Activated T-cell treated with anti-CD3 and anti-CD28 coated beads, Interleukin-2, amount 50 U/mL, for 72 hours (primary cell): Measurements from ENCODE around the gene DRD2. TPM values are rescaled to one million over a fixed set of nuclear protein-coding genes. Genes with fewer than 3 reads are reported as not detected.

Experiments
- ATAC-seq, 2 donors: fragments of 150-1000 bp; cut with Tn5 transposase; replicated peaks in 1 of 2; 2 replicates each; pipeline ENCODE4 v1.10.0; 2021; ENCODE audit warnings: moderate library complexity in 2 of 2, mild to moderate bottlenecking in 1 of 2
- DNase-seq, 2 donors: peaks; one replicate each; pipeline ENCODE4 v3.0.0; 2021 to 2022; ENCODE audit warnings: mixed read lengths in 1 of 2
- H3K27ac Mint-ChIP-seq: one replicate; pipeline ENCODE4 v1.8.0; 2022; ENCODE audit warnings: mild to moderate bottlenecking, moderate library complexity, mixed read lengths
- H3K27me3 Mint-ChIP-seq: one replicate; pipeline ENCODE4 v1.8.0; 2022; ENCODE audit warnings: low read depth, mixed read lengths
- H3K36me3 Mint-ChIP-seq, 2 donors: one replicate each; pipeline ENCODE4 v1.8.0; 2022; ENCODE audit warnings: mixed read lengths in 2 of 2, mild to moderate bottlenecking in 1 of 2; ENCODE audit not compliant: insufficient read depth in 2 of 2
- H3K4me1 Mint-ChIP-seq: one replicate; pipeline ENCODE4 v1.8.0; 2022; ENCODE audit warnings: low read depth, mixed read lengths
- H3K4me3 Mint-ChIP-seq, 2 donors: one replicate each; pipeline ENCODE4 v1.8.0; 2022; ENCODE audit warnings: mild to moderate bottlenecking in 2 of 2, mixed read lengths in 2 of 2, moderate library complexity in 2 of 2
- H3K9me3 Mint-ChIP-seq, 2 donors: one replicate each; pipeline ENCODE4 v1.8.0; 2022; ENCODE audit warnings: mixed read lengths in 2 of 2
- total RNA-seq, 2 donors: library from RNA; stranded (reverse); gene quantifications; one replicate each; pipeline ENCODE4 v1.2.3, GENCODE V29; 2022

DRD2 gene
- total RNA-seq, 2 donors from 2014 or later, result 0.12 to 0.30 TPM

DNA sequence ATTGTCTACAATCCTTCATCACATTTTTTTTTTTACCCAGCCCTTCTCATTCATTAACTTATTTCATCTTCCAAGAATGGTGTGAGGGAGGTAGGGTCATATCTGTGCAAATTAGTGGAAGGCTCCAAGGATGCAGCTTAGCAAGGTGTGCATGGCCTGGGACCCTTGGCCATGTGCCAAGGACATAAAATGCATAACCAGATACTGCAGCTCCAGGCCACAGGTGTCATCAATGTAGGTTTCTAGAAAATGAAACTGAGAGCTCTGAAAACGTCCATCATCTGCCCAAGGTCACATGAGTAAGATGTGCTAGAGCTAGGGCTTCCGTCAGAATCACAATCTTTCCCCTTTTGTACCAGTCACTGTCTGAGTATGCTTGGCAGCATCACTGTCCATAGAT, 57.8 kb downstream of the DRD2 start:
- H3K27me3 Mint-ChIP-seq, result peaks cover 6% of the 10 kb centered on the region
- no peaks in the 10 kb centered on the region for H3K36me3 Mint-ChIP-seq
- no peaks in the 10 kb centered on the region for H3K4me1 Mint-ChIP-seq
- DNase-seq (no peak), ATAC-seq (no peak)
- no peak overlapping the region for H3K27ac Mint-ChIP-seq
- no peak overlapping the region for H3K4me3 Mint-ChIP-seq
- peaks cover 0 to 2% of the 10 kb centered on the region in 2 donors for H3K9me3 Mint-ChIP-seq

DNA sequence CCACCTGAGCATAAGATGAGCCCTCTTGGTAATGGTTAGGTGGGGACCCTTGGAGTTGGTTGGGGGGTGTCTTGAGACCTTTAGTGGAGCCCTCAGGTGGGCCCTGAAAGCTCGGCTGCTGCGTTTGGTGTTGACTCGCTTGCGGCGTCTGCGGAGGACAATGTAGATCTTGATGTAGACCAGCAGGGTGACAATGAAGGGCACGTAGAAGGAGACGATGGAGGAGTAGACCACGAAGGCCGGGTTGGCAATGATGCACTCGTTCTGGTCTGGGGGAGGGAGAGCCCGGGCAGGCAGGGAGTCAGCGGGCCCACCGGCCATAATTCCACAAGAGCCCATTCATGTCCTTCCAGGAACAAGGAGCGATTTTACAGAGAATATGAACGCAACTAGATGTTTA, 59.9 kb downstream of the DRD2 start:
- Mint-ChIP-seq H3K27ac (no peak overlapping the region), H3K4me3 (no peak overlapping the region), H3K27me3 (peaks cover 3% of the 10 kb centered on the region), H3K36me3 (no peaks in the 10 kb centered on the region), H3K4me1 (no peaks in the 10 kb centered on the region), H3K9me3 (peaks cover 0 to 2% of the 10 kb centered on the region in 2 donors)
- DNase-seq (no peak), ATAC-seq (no peak)

DNA sequence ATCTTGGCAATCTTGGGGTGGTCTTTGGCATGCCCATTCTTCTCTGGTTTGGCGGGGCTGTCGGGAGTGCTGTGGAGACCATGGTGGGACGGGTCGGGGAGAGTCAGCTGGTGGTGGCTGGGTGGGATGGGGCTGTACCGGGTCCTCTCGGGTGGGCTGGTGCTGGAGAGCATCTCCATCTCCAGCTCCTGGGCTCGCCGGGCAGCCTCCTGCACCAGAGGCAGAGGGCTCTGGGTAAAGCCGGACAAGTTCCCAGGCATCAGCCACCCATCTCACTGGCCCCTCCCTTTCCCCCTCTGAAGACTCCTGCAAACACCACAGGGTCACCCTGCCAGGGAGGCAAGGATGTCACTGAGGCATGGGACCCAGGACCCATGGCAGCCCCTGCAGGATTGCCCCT, 62.5 kb downstream of the DRD2 start:
- no peaks in the 10 kb centered on the region for H3K4me1 Mint-ChIP-seq
- H3K27ac Mint-ChIP-seq, result no peak overlapping the region
- DNase-seq (no peak), ATAC-seq (no peak)
- no peaks in the 10 kb centered on the region for H3K36me3 Mint-ChIP-seq
- H3K27me3 Mint-ChIP-seq, result no peaks in the 10 kb centered on the region
- H3K4me3 Mint-ChIP-seq, result no peak overlapping the region
- H3K9me3 Mint-ChIP-seq, result peaks cover 0 to 2% of the 10 kb centered on the region in 2 donors

DNA sequence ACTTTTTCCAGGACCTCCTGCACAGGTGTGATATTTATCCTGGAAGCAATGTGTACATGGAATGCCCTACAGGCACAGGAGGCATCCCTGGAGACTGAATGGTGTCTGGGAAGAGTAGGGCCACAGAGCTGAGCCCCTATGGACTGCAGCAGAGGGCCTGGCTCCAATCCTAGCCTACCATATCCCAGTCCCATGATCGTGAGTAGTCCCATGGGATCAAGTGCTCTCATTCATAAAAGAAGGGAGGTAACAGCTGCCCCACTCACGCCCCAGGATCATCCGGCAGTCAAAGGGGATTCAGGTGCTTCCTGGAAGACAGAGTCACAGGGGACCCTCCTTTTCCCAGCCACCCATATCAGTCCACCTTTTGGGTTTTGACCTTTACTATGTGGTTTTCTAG, 63.7 kb downstream of the DRD2 start:
- Mint-ChIP-seq H3K36me3 (no peaks in the 10 kb centered on the region), H3K27ac (no peak overlapping the region), H3K4me3 (no peak overlapping the region), H3K9me3 (peaks cover 0 to 2% of the 10 kb centered on the region in 2 donors), H3K27me3 (no peaks in the 10 kb centered on the region), H3K4me1 (no peaks in the 10 kb centered on the region)
- no peak for DNase-seq
- no peak for ATAC-seq

DNA sequence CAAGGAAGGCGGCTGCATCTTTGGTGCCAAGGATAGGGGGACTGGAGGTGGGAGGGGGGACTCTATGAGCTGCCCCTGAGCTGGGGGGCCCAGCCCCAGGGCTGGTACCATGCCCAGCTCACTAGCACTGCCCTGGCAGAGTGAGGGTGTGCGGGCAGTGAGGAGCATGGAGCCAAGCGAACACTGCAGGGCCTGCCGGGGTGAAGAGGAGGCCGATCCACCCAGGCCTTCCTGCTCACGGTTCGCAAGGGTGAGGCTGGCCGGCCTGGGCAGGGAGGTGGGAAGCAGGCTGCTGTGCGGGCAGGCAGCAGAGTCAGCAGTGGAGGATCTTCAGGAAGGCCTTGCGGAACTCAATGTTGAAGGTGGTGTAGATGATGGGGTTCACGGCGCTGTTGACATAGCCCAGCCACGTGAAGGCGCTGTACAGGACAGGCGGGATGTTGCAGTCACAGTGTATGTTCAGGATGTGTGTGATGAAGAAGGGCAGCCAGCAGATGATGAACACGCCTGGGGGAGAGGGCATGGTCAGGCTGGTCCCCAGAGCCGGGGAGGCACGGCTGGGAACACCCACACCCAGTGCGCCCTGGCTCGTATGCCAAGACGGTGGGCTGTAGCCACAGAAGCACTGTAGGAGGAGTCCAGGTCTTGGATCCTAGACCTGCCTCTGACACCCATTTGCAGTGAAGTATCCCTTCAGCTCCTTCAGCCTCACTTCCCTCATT, 64.6 kb downstream of the DRD2 start:
- Mint-ChIP-seq H3K36me3 (no peaks in the 10 kb centered on the region), H3K4me1 (no peaks in the 10 kb centered on the region), H3K9me3 (peaks cover 0 to 2% of the 10 kb centered on the region in 2 donors), H3K27ac (no peak overlapping the region), H3K27me3 (no peaks in the 10 kb centered on the region), H3K4me3 (no peak overlapping the region)
- DNase-seq (no peak), ATAC-seq (no peak)

DNA sequence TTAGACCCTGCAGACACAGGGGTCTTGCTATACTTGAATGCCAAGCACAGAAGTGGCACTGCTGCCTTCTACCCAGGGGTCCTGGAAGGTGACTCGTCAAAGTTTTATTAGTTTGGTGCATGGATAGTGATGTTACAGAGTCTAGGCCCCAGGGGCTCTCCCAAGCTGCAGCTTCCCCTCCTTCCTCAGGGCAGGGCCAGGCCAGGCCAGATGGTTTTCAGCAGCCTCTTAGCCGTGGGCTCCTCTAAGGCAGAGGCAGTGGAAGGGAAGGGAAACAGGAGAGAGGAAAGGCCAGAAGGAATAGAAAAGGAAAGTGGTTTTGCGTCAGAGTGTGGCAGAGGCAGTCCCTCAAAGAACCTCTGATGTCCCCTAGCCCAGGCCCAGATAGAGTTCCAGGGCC, 65.7 kb downstream of the DRD2 start:
- ATAC-seq (no peak), DNase-seq (no peak)
- peaks cover 7% of the 10 kb centered on the region for H3K27me3 Mint-ChIP-seq
- H3K9me3 Mint-ChIP-seq, result no peaks in the 10 kb centered on the region
- H3K27ac Mint-ChIP-seq, result no peak overlapping the region
- no peaks in the 10 kb centered on the region for H3K4me1 Mint-ChIP-seq
- no peaks in the 10 kb centered on the region for H3K36me3 Mint-ChIP-seq
- H3K4me3 Mint-ChIP-seq, result no peak overlapping the region

DNA sequence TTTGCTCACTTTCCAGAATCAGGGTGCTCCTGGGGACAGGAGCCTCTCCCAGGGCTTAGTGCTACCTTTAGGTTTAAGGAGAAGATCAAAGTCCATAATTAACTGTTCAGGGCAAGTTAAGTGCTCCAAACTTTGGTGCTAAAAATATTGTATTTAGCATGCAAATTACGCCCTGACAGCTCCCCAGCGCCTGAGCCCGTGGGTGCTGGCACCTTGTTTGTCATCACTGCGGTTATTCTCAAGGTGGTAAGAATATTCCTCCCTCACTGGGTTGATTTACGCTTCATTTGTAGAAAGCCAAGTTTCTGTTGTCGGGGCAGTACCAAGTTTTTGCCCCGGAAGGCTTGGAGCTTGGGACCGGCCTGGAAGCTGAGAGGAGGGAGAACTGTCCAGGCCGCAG, 66.3 kb downstream of the DRD2 start:
- Mint-ChIP-seq H3K9me3 (no peaks in the 10 kb centered on the region), H3K4me1 (no peaks in the 10 kb centered on the region), H3K36me3 (no peaks in the 10 kb centered on the region), H3K27ac (no peak overlapping the region), H3K4me3 (no peak overlapping the region), H3K27me3 (peaks cover 11% of the 10 kb centered on the region)
- ATAC-seq, result no peak
- DNase-seq, result no peak

DNA sequence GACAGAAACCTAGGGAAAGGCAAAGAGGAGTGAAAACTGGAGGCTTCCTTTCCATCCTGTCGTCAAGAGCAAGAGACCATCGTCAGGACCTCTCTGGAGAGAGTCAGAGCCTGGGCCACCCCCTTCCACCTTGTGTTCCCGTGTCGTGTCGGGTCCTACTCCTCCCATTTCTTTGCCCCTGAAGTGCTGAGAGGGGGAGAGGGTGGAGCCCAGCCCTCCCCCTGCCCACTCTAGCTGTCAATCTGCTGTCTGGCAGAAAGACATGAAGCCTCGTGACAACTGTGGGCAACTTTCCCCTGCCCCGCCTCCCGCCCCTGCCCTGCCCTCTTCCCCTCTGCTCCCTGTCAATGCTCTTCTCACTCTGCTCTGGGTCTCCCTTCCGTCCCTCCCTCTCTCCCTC, 67.0 kb downstream of the DRD2 start:
- Mint-ChIP-seq H3K27ac (no peak overlapping the region), H3K36me3 (no peaks in the 10 kb centered on the region), H3K4me3 (no peak overlapping the region), H3K27me3 (peaks cover 11% of the 10 kb centered on the region), H3K9me3 (no peaks in the 10 kb centered on the region), H3K4me1 (no peaks in the 10 kb centered on the region)
- ATAC-seq, result no peak
- DNase-seq, result no peak

DNA sequence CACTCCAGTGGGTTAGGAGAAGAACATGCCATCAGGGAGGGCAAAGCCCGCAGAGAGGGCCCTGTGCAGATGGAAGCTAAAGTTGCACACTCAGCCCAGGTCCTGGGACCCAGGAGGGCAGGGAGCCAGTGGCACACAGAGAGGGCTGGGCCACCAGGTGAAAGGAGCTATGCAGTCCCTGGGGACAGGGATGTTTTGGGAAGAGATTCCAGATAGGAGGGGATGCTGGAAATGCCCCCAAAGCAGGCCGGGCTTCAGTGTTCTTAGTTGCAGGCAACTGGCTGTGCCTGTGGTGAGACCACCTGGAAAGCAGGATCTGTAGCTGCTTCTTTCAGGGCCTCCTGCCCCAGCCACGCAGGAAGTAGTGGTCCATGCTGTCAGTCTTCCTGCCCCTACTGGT, 68.0 kb downstream of the DRD2 start:
- Mint-ChIP-seq H3K36me3 (no peaks in the 10 kb centered on the region), H3K27me3 (peaks cover 11% of the 10 kb centered on the region), H3K4me3 (no peak overlapping the region), H3K27ac (no peak overlapping the region), H3K9me3 (no peaks in the 10 kb centered on the region), H3K4me1 (no peaks in the 10 kb centered on the region)
- no peak for ATAC-seq
- DNase-seq, result no peak

DNA sequence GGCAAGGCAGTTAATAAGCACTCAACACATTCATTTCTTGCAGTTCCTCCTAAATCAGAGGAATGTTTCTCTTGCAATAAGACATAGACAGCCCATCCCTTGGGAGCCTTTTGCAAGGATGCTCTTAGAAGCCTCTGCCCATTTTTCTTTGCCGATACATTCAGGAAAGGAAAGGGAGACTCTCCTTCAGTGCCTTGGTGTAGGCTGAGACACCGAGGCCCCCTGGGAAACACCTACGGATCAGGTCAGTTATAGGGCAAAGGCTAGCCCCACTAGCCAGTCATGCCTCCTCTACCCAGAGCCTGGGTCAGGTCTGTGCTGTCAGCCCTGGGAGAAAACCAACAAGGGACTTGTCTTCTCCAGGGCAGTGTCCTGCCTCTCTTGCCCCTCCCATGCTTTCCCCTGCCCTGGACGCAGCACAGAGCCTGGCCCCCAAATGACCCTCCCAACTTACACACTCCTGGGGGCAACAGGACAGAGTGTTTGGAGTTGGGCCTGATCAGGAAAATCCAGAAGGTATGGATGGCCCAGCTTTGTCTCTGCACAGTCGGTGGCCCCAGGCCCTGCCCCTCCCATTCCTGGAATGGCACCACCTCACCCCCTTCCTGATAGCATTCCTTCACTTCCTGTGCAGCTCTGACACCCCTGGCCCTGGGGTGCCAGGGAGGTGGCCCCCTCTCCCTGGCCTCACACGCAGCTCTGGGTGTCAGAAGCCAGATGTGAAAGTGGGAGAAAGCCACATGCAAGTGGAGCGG, 69.3 kb downstream of the DRD2 start:
- no peak overlapping the region for H3K4me3 Mint-ChIP-seq
- H3K36me3 Mint-ChIP-seq, result no peaks in the 10 kb centered on the region
- ATAC-seq (no peak), DNase-seq (no peak)
- H3K27me3 Mint-ChIP-seq, result peaks cover 11% of the 10 kb centered on the region
- no peaks in the 10 kb centered on the region for H3K4me1 Mint-ChIP-seq
- no peak overlapping the region for H3K27ac Mint-ChIP-seq
- H3K9me3 Mint-ChIP-seq, result no peaks in the 10 kb centered on the region

DNA sequence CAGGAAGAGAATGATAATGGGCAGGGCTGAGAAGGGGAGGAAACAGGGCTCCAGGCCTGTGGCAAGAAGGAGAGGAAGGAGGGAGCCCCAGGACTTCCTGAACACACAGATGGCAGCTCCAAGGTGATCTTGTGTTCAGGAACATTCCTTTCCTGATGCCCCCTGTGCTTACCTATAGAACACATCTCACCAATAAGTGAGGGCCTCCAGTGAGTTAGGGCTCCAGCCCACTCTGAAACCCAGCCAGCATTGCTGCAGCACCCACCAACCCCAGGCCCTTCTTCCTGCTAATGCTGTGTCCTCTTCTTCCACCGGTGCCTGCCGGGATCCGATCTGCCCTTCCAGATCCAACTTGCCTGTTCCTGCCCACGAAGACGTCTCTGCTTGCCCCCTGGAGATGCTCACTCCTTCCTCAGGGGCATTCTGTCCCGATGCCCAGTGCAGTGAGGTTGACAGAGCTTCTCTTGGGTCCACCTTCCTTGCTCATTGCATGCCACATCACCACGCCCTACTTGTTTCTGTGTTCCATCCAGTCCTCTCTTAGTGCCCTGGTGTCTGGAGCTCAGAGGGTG, 70.3 kb downstream of the DRD2 start:
- no peaks in the 10 kb centered on the region for H3K9me3 Mint-ChIP-seq
- H3K27me3 Mint-ChIP-seq, result peaks cover 11% of the 10 kb centered on the region
- H3K27ac Mint-ChIP-seq, result no peak overlapping the region
- no peaks in the 10 kb centered on the region for H3K36me3 Mint-ChIP-seq
- no peaks in the 10 kb centered on the region for H3K4me1 Mint-ChIP-seq
- DNase-seq, result no peak
- H3K4me3 Mint-ChIP-seq, result no peak overlapping the region
- ATAC-seq, result no peak

DNA sequence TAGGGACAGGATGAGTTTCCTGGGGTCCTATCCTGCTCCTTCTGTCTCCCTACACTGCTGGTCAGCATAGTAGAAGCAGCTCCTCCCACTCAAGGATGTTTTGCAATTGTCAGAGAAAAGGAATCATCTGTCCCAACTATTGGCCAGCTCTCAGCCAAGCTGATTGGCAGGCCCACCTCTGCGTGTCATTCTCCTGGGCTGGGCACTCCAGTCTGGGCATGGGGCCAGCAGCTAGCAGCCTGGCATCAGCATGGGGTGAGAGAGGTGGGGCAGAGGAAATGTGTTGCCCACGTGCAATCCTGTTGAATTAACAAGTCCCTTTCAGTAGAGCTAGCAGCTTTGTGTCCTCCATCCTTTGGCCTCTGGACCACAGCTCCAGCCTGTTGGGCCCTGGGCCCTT, 73.5 kb downstream of the DRD2 start:
- DNase-seq (no peak), ATAC-seq (no peak)
- peaks cover 11% of the 10 kb centered on the region for H3K27me3 Mint-ChIP-seq
- H3K4me3 Mint-ChIP-seq, result no peak overlapping the region
- no peaks in the 10 kb centered on the region for H3K4me1 Mint-ChIP-seq
- H3K27ac Mint-ChIP-seq, result no peak overlapping the region
- no peaks in the 10 kb centered on the region for H3K9me3 Mint-ChIP-seq
- no peaks in the 10 kb centered on the region for H3K36me3 Mint-ChIP-seq

DNA sequence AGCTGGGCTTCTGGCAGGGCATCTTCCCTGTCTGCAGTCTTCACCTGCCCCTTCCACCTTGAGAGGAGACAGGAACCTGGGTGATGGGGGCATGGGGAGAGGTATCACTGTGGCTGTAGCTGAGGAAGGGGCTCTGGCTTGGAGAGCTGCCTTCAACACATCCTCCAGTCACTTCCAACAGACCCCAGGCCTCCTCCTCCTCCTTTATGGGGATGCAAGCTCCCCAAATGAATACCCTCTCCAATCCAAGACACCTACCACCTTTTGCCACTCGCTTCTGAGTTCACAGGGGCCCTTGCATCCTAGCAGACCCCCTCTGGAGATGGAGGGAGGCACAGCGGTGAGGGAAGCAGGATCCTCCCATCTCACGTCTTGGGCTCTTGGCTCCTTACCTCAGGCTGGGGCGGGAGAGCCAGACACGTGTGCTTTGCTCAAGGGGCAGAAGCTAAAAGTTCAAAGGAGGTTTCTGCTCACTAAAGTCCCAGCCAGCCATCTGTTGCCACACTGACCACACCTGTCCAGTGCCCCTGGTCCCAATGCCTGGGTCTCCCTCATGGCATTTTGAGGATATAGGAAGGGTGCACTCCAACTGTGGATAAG, 74.5 kb downstream of the DRD2 start:
- no peaks in the 10 kb centered on the region for H3K4me1 Mint-ChIP-seq
- no peak overlapping the region for H3K27ac Mint-ChIP-seq
- H3K27me3 Mint-ChIP-seq, result peaks cover 11% of the 10 kb centered on the region
- H3K4me3 Mint-ChIP-seq, result no peak overlapping the region
- ATAC-seq (no peak), DNase-seq (no peak)
- no peaks in the 10 kb centered on the region for H3K36me3 Mint-ChIP-seq
- H3K9me3 Mint-ChIP-seq, result no peaks in the 10 kb centered on the region
